GM21825 (cell line): ENCODE results near the gene LRRC51.
"Not testable (repeated sequence)": the region's sequence is repeated elsewhere in the genome, so short reads cannot be mapped to it uniquely, and the experiment has no call there.

ENCODE experiments used
- ATAC-seq: cut with Tn5 transposase; IDR thresholded peaks from one replicate; pipeline ENCODE4 v1.9.1; 2021; ENCODE audit warnings: mild to moderate bottlenecking, moderate library complexity; ENCODE audit not compliant: unreplicated experiment

Gene LRRC51

GRCh38 chr11:72136684-72137262 is 56.1 kb downstream of the LRRC51 start:
- no peak for ATAC-seq

- ATAC-seq = no peak
Observed at GRCh38 chr11:72138821-72139390, 58.3 kb downstream of the LRRC51 start.

GRCh38 chr11:72139500-72139899 is 58.9 kb downstream of the LRRC51 start:
- ATAC-seq = no peak

GRCh38 chr11:72140661-72141060 is 60.0 kb downstream of the LRRC51 start:
- ATAC-seq = no peak

- no peak for ATAC-seq
Observed at GRCh38 chr11:72141066-72141465, 60.4 kb downstream of the LRRC51 start.

- ATAC-seq = not testable (repeated sequence)
Observed at GRCh38 chr11:72142086-72142485, 61.4 kb downstream of the LRRC51 start.

- not testable (repeated sequence) for ATAC-seq
Observed at GRCh38 chr11:72142543-72142942, 61.9 kb downstream of the LRRC51 start.

GRCh38 chr11:72144807-72145565 is 64.3 kb downstream of the LRRC51 start:
- no peak for ATAC-seq
